Common myeloid progenitor, CD34-positive (primary cell): Measurements from ENCODE around the gene WDR45.

Experiments used
- CTCF ChIA-PET: fragments of 350-600 bp; sonication (Branson Sonifier 250); formaldehyde crosslinking; loops from one replicate; lab custom pipeline; 2021; ENCODE audit warnings: antibody characterized with exemption; lab: Charles Lee
- POLR2A ChIA-PET: fragments of 350-600 bp; sonication (Branson Sonifier 250); formaldehyde crosslinking; loops from one replicate; lab custom pipeline; 2021; ENCODE audit warnings: antibody characterized with exemption; lab: Charles Lee
- DNase-seq, 3 donors: peaks; one replicate each; pipeline versions ENCODE4 v3.0.0 to v3.0.0-alpha.2; 2013
- H3K27ac ChIP-seq, 2 experiments: 1 replicate in 1 of 2; 2 replicates in 1 of 2; pipeline ENCODE4 v1.7.0; 2013; ENCODE audit warnings: inconsistent platforms in 2 of 2, low read length in 2 of 2, mild to moderate bottlenecking in 2 of 2, low read depth in 1 of 2, moderate library complexity in 1 of 2; ENCODE audit not compliant: severe bottlenecking in 2 of 2, insufficient read depth in 1 of 2, poor library complexity in 1 of 2
- H3K27me3 ChIP-seq, 5 experiments: replicated peaks in 2 of 5; 1 replicate in 3 of 5; 2 replicates in 2 of 5; pipeline versions ENCODE4 v1.6.1 to v1.7.0; 2013; ENCODE audit warnings: low read length in 4 of 5, mild to moderate bottlenecking in 2 of 5, moderate library complexity in 2 of 5, inconsistent platforms in 1 of 5; ENCODE audit not compliant: insufficient read depth in 5 of 5, control insufficient read depth in 4 of 5
- H3K36me3 ChIP-seq, 4 experiments: 1 replicate in 2 of 4; 2 replicates in 2 of 4; pipeline versions ENCODE4 v1.6.1 to v1.7.0; 2013; ENCODE audit warnings: low read length in 3 of 4, control low read depth in 1 of 4, mild to moderate bottlenecking in 1 of 4; ENCODE audit not compliant: control insufficient read depth in 4 of 4, insufficient read depth in 4 of 4
- H3K4me1 ChIP-seq, 4 experiments: 1 replicate in 3 of 4; 2 replicates in 1 of 4; pipeline versions ENCODE4 v1.6.1 to v1.7.1; 2013; ENCODE audit warnings: low read length in 3 of 4, mild to moderate bottlenecking in 3 of 4, control low read depth in 1 of 4, inconsistent platforms in 1 of 4, moderate library complexity in 1 of 4; ENCODE audit not compliant: control insufficient read depth in 4 of 4, insufficient read depth in 4 of 4; ENCODE audit errors: control extremely low read depth in 1 of 4
- H3K4me3 ChIP-seq, 7 experiments: 1 replicate in 4 of 7; 2 replicates in 3 of 7; pipeline versions ENCODE4 v1.5.1 to v1.7.0; 2013; ENCODE audit warnings: mild to moderate bottlenecking in 7 of 7, low read length in 6 of 7, moderate library complexity in 6 of 7, inconsistent platforms in 2 of 7, low read depth in 2 of 7, control low read depth in 1 of 7; ENCODE audit not compliant: insufficient read depth in 4 of 7, control insufficient read depth in 1 of 7; ENCODE audit errors: extremely low read depth in 1 of 7
- H3K9me3 ChIP-seq, 5 experiments: 1 replicate in 4 of 5; 2 replicates in 1 of 5; pipeline versions ENCODE4 v1.6.1 to v1.7.1; 2013; ENCODE audit warnings: low read length in 4 of 5, mild to moderate bottlenecking in 2 of 5, inconsistent platforms in 1 of 5, low read depth in 1 of 5, moderate library complexity in 1 of 5; ENCODE audit not compliant: control insufficient read depth in 4 of 5, insufficient read depth in 2 of 5; ENCODE audit errors: control extremely low read depth in 1 of 5
- WGBS: methylation state at CpG from one replicate; pipeline ENCODE4 v1.1.5; 2013; ENCODE audit not compliant: insufficient coverage; 5-methylcytosine and 5-hydroxymethylcytosine counted together

Gene WDR45

GRCh38 chrX:49116716-49117115 lies 37.0 kb upstream of the WDR45 start:
- no peak overlapping the region for H3K27ac ChIP-seq
- WGBS = 93% methylated on average over 4 of the region's 5 CpGs
- no peaks in the 10 kb centered on the region for H3K4me1 ChIP-seq
- no peak overlapping the region for H3K4me3 ChIP-seq
- H3K9me3 ChIP-seq = no peaks in the 10 kb centered on the region
- DNase-seq = no peak
- peaks cover 4 to 55% (median 28%) of the 10 kb centered on the region in 4 experiments for H3K36me3 ChIP-seq
- POLR2A ChIA-PET = no interaction called here
- CTCF ChIA-PET = interaction anchor here (1.0 kb wide), 1 partner anchor 19 kb away, joined by 3 read pairs; no protein-coding TSS in a partner anchor
- no peaks in the 10 kb centered on the region for H3K27me3 ChIP-seq

GRCh38 chrX:49116076-49116475 lies 36.4 kb upstream of the WDR45 start:
- Histone ChIP-seq H3K27ac (no peak overlapping the region), H3K9me3 (no peaks in the 10 kb centered on the region), H3K4me3 (no peak overlapping the region), H3K27me3 (no peaks in the 10 kb centered on the region), H3K36me3 (peaks cover 2 to 55% (median 28%) of the 10 kb centered on the region in 4 experiments), H3K4me1 (no peaks in the 10 kb centered on the region)
- ChIA-PET POLR2A (no interaction called here), CTCF (interaction anchor here (1.0 kb wide), 1 partner anchor 20 kb away, joined by 3 read pairs; no protein-coding TSS in a partner anchor)
- WGBS = 81% methylated on average over 5 of the region's 8 CpGs
- DNase-seq = no peak

- Histone ChIP-seq H3K36me3 (peaks cover 2 to 44% (median 22%) of the 10 kb centered on the region in 4 experiments), H3K4me1 (no peaks in the 10 kb centered on the region), H3K4me3 (no peak overlapping the region), H3K27ac (no peak overlapping the region), H3K27me3 (no peaks in the 10 kb centered on the region), H3K9me3 (no peaks in the 10 kb centered on the region)
- ChIA-PET POLR2A (no interaction called here), CTCF (interaction anchor here (0.6 to 1.5 kb wide), 3 partner anchors 8 to 11 kb away, joined by 3 read pairs; no protein-coding TSS in a partner anchor)
- DNase-seq = no peak
- WGBS = 90% methylated on average over 3 of the region's 3 CpGs
These were observed 32.1 kb upstream of the WDR45 start for GRCh38 chrX:49111791-49112190.

GRCh38 chrX:49110417-49110816 lies 30.7 kb upstream of the WDR45 start:
- Histone ChIP-seq H3K4me3 (no peak overlapping the region), H3K9me3 (no peaks in the 10 kb centered on the region), H3K27ac (no peak overlapping the region), H3K27me3 (no peaks in the 10 kb centered on the region), H3K36me3 (peaks cover 0 to 31% (median 14%) of the 10 kb centered on the region in 4 experiments), H3K4me1 (no peaks in the 10 kb centered on the region)
- ChIA-PET CTCF (interaction anchor here (0.7 to 0.8 kb wide), 2 partner anchors 35 to 66 kb away, joined by 3 read pairs; no protein-coding TSS in a partner anchor), POLR2A (no interaction called here)
- 80% methylated on average over 3 of the region's 3 CpGs for WGBS
- no peak for DNase-seq

GRCh38 chrX:49108641-49109040 lies 29.0 kb upstream of the WDR45 start:
- no peak overlapping the region for H3K4me3 ChIP-seq
- POLR2A ChIA-PET = no interaction called here
- DNase-seq = no peak
- CTCF ChIA-PET = no interaction called here
- H3K4me1 ChIP-seq = no peaks in the 10 kb centered on the region
- H3K27ac ChIP-seq = no peak overlapping the region
- no peaks in the 10 kb centered on the region for H3K9me3 ChIP-seq
- H3K27me3 ChIP-seq = no peaks in the 10 kb centered on the region
- WGBS = 75% methylated on average over 2 of the region's 2 CpGs
- H3K36me3 ChIP-seq = peaks cover 0 to 26% (median 10%) of the 10 kb centered on the region in 4 experiments

GRCh38 chrX:49106930-49107329 lies 27.2 kb upstream of the WDR45 start:
- peak in 2 of 3 donors; percentile 56 to 58 for DNase-seq
- Histone ChIP-seq H3K36me3 (peaks cover 0 to 11% (median 4%) of the 10 kb centered on the region in 4 experiments), H3K27ac (no peak overlapping the region), H3K4me3 (no peak overlapping the region), H3K27me3 (no peaks in the 10 kb centered on the region), H3K9me3 (no peaks in the 10 kb centered on the region), H3K4me1 (peaks cover 0 to under 1% (median 0%) of the 10 kb centered on the region in 4 experiments)
- ChIA-PET POLR2A (no interaction called here), CTCF (interaction anchor here (0.6 to 1.4 kb wide), 6 partner anchors 14 to 74 kb away, joined by 3 to 5 read pairs (median 4); partner anchors contain the start of gene WDR45)
- WGBS = 64% methylated on average over 5 of the region's 7 CpGs

GRCh38 chrX:49106296-49106695 lies 26.6 kb upstream of the WDR45 start:
- CTCF ChIA-PET = interaction anchor here (0.6 to 1.4 kb wide), 4 partner anchors 16 to 53 kb away, joined by 3 to 4 read pairs (median 4); partner anchors contain the start of gene WDR45
- WGBS = 94% methylated on average over 4 of the region's 4 CpGs
- DNase-seq = no peak
- Histone ChIP-seq H3K4me3 (no peak overlapping the region), H3K36me3 (peaks cover 0 to 9% (median 4%) of the 10 kb centered on the region in 4 experiments), H3K27me3 (no peaks in the 10 kb centered on the region), H3K4me1 (peaks cover 0 to 5% (median 3%) of the 10 kb centered on the region in 4 experiments), H3K27ac (no peak overlapping the region), H3K9me3 (no peaks in the 10 kb centered on the region)
- POLR2A ChIA-PET = no interaction called here
